ENCODE data around the gene B4GALNT4. TPM values are rescaled to one million over a fixed set of nuclear protein-coding genes. Genes with fewer than 3 reads are reported as not detected.
A peak's percentile ranks its signal among the peaks of the same experiment; 100 is the strongest.
"Not testable (repeated sequence)": the region's sequence is repeated elsewhere in the genome, so short reads cannot be mapped to it uniquely, and the experiment has no call there.

Gene B4GALNT4
- total RNA-seq, 2 donors from 2014 or later, result 0.50 TPM; not detected in 1

DNA sequence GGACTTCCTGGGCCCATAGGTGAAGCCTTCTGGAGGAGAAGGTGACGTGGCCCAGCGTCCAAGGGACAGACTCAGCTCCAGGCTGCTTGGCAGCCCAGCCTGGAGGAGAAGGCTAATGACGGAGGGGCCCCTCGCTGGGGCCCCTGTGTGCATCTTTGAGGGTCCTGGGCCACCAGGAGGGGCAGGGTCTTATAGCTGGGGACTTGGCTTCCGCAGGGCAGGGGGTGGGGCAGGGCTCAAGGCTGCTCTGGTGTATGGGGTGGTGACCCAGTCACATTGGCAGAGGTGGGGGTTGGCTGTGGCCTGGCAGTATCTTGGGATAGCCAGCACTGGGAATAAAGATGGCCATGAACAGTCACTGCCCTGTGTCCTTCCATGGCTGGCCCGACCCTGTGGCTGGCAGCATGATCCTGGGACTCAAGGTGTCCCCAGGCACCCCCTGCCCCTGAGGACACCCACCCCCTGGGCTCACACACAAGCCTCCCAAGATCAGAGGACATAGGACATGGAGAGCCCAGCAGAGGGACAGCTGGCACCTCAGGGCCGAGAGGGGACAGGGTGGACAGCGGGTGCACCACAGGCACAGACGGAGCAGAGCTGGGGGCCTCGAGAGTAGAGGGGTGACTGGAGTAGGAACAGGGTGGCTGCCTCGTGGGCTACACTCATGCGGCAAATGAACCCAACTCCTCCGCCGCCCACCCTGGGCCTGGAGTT, 35.4 kb downstream of the B4GALNT4 start:
- Mint-ChIP-seq H3K9me3 (no peaks in the 10 kb centered on the region), H3K4me3 (no peak overlapping the region), H3K27me3 (peaks cover 0 to 1% of the 10 kb centered on the region in 2 donors), H3K36me3 (no peaks in the 10 kb centered on the region), H3K4me1 (ENCODE audit: low read depth in 2 of 2) (peaks cover 0 to 2% of the 10 kb centered on the region in 2 donors), H3K27ac (no peak overlapping the region)
- peak; percentile 42 for DNase-seq (ENCODE audit: low spot score)
- ATAC-seq, result no peak

DNA sequence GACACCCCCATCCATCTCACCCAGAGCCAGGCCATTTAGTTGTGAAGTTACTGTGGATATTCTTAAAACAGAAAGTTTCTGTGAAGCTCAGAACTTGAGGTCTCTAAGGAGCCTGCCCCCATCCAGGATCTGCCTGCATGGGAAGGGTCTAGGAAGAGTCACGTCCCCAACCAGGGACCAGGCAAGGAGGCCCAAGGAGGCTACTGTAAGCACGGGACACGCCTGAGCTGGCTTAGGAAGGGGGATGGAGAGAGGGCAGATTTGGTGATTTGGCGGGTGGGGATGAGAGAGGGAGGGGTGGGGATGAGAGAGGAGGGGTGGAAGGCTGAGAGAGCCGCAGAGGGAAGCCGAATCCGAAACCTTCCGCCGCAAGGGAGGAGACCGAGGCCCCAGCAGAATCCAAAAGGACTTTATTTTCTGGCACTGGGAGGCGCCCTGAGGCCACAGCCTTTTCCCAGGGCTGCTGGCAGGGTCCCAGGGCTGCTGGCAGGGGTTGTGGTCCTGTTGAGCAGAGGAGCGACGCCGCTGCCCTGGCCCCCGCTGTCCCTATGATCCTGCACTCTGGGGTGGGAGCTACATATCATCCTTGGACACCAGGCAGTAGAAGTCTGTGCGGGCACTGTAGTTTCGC, 36.1 kb downstream of the B4GALNT4 start:
- H3K4me3 Mint-ChIP-seq, result no peak overlapping the region

DNA sequence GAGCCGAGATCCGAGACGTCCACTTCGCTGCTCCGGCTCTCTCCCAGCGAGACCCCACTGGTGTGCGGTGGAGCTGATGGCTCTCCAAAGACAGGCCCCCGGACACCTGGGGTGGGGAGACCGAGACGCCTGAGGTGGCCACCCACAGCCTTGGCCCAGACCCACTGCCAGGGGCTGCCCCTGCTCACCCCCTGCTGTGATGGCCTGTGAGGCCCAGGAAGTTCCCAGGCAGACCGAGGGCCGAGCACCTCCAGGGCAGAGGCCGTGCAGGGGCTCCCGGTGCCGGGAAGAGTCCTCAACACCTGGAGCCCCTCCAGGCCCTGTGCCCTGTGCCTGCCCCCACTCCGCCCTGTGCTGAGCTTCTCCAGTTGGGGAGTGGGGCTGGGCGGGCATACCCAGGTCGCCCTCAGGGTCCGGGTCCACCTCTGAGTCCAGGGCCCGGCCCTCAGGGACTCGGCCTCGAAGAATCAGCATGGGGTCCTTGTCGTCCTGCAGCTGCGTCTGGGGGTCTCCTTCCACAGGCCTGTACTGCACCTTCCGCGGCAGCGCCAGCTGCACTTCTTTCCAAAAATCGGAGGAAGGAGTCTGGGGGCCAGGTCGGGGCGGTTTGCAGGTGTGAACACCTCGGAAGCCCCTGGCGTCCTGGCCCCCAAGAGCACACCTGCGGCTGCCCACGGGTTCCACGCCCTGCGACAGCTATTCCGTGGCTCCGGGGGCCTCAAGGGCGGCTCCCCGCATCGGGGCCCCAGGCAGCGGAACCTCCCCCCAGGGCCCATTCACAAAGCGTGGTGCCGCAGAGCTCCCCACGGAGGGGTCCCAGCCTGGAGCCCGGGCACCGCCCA, 36.9 kb downstream of the B4GALNT4 start:
- Mint-ChIP-seq H3K27me3 (no peaks in the 10 kb centered on the region), H3K4me1 (ENCODE audit: low read depth in 2 of 2) (no peaks in the 10 kb centered on the region), H3K9me3 (no peaks in the 10 kb centered on the region), H3K36me3 (no peaks in the 10 kb centered on the region), H3K4me3 (no peak overlapping the region), H3K27ac (no peak overlapping the region)
- DNase-seq (ENCODE audit: low spot score) (peak; percentile 57), ATAC-seq (no peak)

More for the DNA sequence above, 36.1 kb downstream of the B4GALNT4 start:
- no peak overlapping the region for H3K27ac Mint-ChIP-seq
- H3K27me3 Mint-ChIP-seq, result no peaks in the 10 kb centered on the region
- H3K9me3 Mint-ChIP-seq, result no peaks in the 10 kb centered on the region
- ATAC-seq (no peak), DNase-seq (ENCODE audit: low spot score) (peak; percentile 49)
- H3K36me3 Mint-ChIP-seq, result no peaks in the 10 kb centered on the region
- no peaks in the 10 kb centered on the region for H3K4me1 Mint-ChIP-seq (ENCODE audit: low read depth in 2 of 2)

DNA sequence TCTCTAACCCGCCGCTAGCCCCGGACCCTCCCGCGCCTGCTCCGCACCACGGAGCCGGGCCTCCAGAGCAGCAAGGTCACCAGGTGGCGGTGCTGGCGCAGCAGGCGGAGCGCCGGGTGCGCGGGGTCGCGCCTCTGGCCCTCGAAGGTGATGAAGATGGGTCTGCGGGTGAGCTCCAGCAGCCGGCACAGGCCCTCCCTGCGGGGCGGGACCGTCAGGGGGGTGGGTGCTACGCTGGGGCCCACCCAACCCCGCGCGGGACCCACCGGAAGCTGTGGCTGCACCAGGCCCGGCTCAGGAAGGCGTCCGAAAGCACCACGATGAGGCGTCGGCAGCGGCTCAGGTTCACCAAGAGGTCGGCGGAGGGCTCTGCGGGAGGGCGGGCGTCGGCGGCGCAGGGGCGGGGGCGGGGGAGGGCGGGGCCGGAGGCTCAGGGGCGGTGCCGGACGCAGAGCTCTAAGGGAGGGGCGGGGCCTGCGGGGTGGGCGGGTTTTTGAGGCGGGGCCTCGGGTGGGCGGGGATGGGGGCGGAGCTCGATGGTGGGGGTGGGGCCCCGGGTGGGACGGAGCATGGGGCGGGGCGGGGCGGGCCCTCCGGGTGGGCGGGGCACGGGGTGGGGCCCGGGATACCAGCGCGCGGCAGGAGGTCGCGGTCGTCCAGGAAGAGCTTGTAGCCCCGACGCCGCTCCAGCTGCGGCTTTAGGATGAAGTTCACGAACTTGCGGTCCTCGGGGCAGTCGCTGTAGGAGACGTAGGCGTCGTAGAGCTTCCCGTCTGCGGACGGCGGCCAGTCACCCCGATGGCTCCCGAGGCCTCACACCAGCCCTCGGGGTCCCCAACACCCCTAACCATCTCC, 37.7 kb downstream of the B4GALNT4 start:
- DNase-seq (ENCODE audit: low spot score) (peak; percentile 93), ATAC-seq (peak; percentile 92)
- Mint-ChIP-seq H3K27ac (no peak overlapping the region), H3K36me3 (no peaks in the 10 kb centered on the region), H3K27me3 (no peaks in the 10 kb centered on the region), H3K9me3 (no peaks in the 10 kb centered on the region), H3K4me3 (no peak overlapping the region), H3K4me1 (ENCODE audit: low read depth in 2 of 2) (no peaks in the 10 kb centered on the region)

DNA sequence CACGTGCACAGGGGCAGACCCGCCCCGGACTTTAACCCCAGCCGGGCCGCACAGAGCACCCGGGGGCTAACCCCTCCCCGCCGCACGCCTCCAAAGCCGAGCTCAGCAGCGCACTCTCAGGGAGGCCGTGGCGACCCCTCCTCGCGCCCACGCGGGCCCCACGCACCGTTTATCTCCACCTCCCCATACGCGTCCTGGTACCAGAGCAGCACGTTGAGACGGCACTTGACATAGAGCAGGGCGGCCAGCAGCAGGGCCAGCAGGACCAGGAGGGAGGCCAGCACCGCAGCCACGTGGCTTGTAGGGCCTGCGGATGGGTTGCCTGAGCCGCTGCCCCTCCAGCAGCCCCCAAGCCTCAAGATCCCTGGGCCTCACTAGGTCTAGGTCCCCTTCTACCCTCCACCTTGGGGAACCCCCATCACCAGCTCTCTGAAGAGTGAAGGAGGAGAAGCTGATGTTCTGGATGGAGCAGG, 38.4 kb downstream of the B4GALNT4 start:
- DNase-seq (ENCODE audit: low spot score) (no peak), ATAC-seq (no peak)
- Mint-ChIP-seq H3K27me3 (no peaks in the 10 kb centered on the region), H3K9me3 (no peaks in the 10 kb centered on the region), H3K27ac (no peak overlapping the region), H3K4me3 (no peak overlapping the region), H3K36me3 (no peaks in the 10 kb centered on the region), H3K4me1 (ENCODE audit: low read depth in 2 of 2) (no peaks in the 10 kb centered on the region)

DNA sequence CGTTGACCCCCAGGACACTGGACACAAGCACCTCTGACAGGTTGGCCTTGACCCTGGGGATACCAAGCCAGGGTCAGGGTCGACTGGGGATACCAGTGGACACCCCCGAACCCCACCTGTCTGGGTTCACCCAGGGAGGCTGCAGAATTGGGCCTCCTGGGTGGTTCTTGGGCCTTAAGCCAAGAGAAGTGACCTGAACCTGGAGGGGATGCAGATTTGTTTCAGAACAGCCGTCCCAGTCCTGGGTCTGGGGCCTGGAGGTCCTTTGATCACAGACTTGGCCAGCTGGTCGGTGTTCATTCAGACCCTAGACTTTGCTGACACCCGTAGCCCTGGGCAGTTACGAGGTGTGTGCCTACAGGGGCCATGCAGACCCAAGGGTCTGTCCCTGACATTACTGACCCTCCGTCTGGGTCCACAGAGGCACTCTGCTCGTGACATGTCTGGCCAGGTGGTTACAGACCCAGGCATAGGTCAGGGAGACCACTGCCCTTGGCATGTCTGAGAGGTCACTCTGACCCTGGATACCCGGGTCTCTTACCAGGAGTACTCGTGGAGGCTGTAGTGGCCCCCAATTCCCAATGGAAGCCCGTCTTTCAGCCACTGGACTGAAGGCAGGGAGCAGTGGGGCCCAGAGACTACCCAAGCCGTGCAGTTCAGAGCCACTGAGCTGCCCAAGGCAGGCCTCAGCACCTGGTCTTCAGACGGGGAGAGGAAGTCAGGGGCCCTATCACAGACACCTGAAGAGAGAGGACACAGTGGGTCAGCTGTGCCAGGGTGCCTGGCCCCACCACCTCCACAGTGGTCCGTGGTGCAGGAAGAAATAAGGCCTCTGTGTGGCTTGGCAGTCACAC, 39.1 kb downstream of the B4GALNT4 start:
- Mint-ChIP-seq H3K4me1 (ENCODE audit: low read depth in 2 of 2) (peaks cover 3 to 5% of the 10 kb centered on the region in 2 donors), H3K4me3 (no peak overlapping the region), H3K9me3 (no peaks in the 10 kb centered on the region), H3K27ac (no peak overlapping the region), H3K36me3 (no peaks in the 10 kb centered on the region), H3K27me3 (no peaks in the 10 kb centered on the region)
- ATAC-seq (no peak), DNase-seq (ENCODE audit: low spot score) (peak; percentile 49)

DNA sequence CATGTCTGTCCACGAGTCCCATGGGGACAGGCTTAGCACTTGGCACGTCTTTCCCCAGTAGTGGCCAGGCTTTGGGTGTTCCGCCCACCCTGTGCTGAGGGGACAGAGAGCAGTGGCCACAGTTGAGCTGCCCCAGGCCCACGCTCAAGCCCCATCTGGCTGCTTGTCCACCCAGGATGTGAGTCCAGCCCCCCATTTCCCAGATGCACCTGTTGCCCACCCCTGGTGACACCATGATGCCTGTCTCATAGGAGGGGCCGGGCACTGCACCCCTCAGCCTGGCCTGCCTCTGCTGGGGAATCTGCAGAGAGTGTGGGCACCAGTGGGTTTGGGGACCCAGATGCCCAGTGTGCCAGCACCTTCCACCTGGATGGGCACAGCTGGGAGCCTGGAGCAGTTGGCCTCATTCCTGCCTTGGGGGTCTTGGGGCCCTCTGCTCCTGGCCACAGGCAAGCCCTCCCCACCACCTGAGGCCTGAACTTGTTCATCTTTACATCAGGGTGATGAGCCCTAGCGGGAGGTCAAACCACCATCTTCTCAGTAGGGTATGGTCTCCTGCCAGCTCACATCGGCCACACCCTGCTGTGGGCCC, 39.8 kb downstream of the B4GALNT4 start:
- no peak for ATAC-seq
- Mint-ChIP-seq H3K27me3 (no peaks in the 10 kb centered on the region), H3K4me1 (ENCODE audit: low read depth in 2 of 2) (peaks cover 7 to 8% of the 10 kb centered on the region in 2 donors), H3K4me3 (no peak overlapping the region), H3K27ac (no peak overlapping the region), H3K36me3 (no peaks in the 10 kb centered on the region), H3K9me3 (no peaks in the 10 kb centered on the region)
- no peak for DNase-seq (ENCODE audit: low spot score)

DNA sequence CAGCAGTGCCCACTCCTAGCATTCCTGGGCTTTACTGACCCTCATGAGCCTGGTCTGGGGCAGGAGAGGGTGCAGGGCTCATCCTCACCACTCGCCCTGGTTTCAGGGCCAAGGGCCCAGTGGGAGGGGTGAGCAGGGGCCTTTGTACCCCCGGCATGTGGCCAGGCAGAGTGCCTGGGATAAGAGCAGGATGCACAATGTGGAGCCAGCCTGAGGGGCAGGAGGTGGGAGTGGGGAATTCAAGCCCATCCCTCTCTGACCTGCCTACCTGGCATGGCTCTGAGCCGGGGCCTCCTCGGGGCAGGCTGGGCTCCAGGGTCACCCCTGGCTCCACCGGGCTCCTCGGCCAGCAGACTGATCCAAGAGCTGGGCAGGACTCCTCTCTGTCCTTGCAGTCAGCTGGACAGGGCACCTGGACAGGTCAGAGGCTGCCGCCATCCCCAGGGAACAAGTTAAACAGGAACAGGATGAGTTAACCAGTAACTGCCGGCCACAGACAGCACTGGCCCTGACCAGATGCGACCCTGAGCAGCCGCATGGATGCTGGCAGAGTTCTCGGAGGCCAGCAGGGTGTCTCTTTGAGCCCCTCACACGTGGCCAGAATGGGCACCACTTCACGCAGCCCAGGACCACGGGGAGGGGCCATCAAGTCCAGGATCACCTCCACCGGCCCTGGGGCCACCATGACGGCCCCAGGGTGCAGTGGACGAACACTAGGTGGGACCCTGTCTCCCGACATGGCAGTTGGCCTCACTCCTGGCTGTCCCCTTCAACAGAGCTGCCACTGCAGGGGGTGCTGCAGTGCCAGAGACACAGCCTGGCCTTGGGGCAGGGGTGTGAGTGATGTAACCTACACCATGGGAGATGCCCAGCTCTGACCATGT, 40.5 kb downstream of the B4GALNT4 start:
- no peaks in the 10 kb centered on the region for H3K27me3 Mint-ChIP-seq
- no peak overlapping the region for H3K27ac Mint-ChIP-seq
- ATAC-seq, result no peak
- no peaks in the 10 kb centered on the region for H3K36me3 Mint-ChIP-seq
- no peaks in the 10 kb centered on the region for H3K9me3 Mint-ChIP-seq
- DNase-seq (ENCODE audit: low spot score), result peak; percentile 59
- peaks cover 14 to 15% of the 10 kb centered on the region in 2 donors for H3K4me1 Mint-ChIP-seq (ENCODE audit: low read depth in 2 of 2)
- H3K4me3 Mint-ChIP-seq, result no peak overlapping the region

DNA sequence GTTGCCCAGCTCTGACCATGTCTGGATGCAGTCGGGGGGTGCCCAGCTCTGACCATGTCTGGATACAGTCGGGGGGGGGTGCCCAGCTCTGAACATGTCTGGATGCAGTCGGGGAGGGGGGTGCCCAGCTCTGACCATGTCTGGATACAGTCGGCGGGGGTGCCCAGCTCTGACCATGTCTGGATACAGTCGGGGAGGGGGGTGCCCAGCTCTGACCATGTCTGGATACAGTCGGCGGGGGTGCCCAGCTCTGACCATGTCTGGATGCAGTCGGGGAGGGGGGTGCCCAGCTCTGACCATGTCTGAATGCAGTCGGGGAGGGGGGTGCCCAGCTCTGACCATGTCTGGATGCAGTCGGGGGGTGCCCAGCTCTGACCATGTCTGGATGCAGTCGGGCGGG, 41.4 kb downstream of the B4GALNT4 start:
- DNase-seq (ENCODE audit: low spot score); H3K4me3 Mint-ChIP-seq; ATAC-seq; H3K36me3 Mint-ChIP-seq; H3K9me3 Mint-ChIP-seq; H3K27me3 Mint-ChIP-seq; H3K27ac Mint-ChIP-seq: not testable (repeated sequence)
- H3K4me1 Mint-ChIP-seq (ENCODE audit: low read depth in 2 of 2), result peaks cover 19 to 22% of the 10 kb centered on the region in 2 donors

DNA sequence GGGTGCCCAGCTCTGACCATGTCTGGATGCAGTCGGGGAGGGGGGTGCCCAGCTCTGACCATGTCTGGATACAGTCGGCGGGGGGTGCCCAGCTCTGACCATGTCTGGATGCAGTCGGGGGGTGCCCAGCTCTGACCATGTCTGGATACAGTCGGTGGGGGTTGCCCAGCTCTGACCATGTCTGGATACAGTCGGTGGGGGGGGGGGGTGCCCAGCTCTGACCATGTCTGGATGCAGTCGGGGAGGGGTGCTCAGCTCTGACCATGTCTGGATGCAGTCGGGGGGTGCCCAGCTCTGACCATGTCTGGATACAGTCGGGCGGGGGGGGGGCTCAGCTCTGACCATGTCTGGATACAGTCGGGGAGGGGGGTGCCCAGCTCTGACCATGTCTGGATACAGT, 42.2 kb downstream of the B4GALNT4 start:
- H3K4me1 Mint-ChIP-seq (ENCODE audit: low read depth in 2 of 2), result peaks cover 25 to 28% of the 10 kb centered on the region in 2 donors
- H3K9me3 Mint-ChIP-seq, H3K27ac Mint-ChIP-seq, ATAC-seq, H3K27me3 Mint-ChIP-seq, H3K36me3 Mint-ChIP-seq, H3K4me3 Mint-ChIP-seq: not testable (repeated sequence)
- peak; percentile 39 for DNase-seq (ENCODE audit: low spot score)

DNA sequence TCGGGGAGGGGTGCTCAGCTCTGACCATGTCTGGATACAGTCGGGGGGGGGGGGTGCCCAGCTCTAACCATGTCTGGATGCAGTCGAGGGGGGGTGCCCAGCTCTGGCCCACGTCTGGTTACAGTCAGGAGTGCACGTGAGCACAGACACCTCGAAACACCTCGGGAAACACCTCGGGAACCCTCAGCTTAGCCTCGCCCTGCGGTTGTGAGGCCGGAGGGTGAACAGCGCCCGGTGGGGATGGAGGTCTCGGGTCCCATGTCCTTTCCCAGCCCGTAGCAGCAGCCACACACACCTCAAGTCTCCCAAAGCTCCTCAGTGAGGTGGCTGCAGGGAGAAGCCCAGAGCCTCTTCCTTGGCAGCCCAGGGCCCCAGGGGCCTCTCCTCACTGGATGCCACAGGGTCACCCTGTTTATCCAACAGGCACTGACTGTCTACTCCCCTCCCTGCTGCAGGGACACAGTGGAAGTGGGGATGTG, 43.4 kb downstream of the B4GALNT4 start:
- Mint-ChIP-seq H3K4me1 (ENCODE audit: low read depth in 2 of 2) (peaks cover 25 to 28% of the 10 kb centered on the region in 2 donors), H3K27me3 (no peaks in the 10 kb centered on the region), H3K9me3 (no peaks in the 10 kb centered on the region), H3K36me3 (no peaks in the 10 kb centered on the region), H3K27ac (no peak overlapping the region), H3K4me3 (no peak overlapping the region)
- DNase-seq (ENCODE audit: low spot score) (peak; percentile 55), ATAC-seq (no peak)
